ENCODE data around the gene IFNLR1. TPM values are rescaled to one million over a fixed set of nuclear protein-coding genes. Genes with fewer than 3 reads are reported as not detected.

IFNLR1 gene
- total RNA-seq, 1 donor from 2014 or later = 0.32 TPM

- DNase-seq (ENCODE audit: low spot score in 2 of 2) = no peak
- Histone ChIP-seq H3K36me3 (no peaks in the 10 kb centered on the region), H3K27me3 (no peaks in the 10 kb centered on the region), H3K27ac (no peak overlapping the region), H3K4me1 (no peaks in the 10 kb centered on the region), H3K9me3 (no peaks in the 10 kb centered on the region), H3K4me3 (no peak overlapping the region)
- no peak for TF ChIP-seq CTCF (IDR thresholded peaks at IDR 0.05)
- intact Hi-C loops (cut with DNase I) = loop anchor here (5.0 kb wide), 1 partner anchor 434 kb away; no protein-coding TSS in a partner anchor
Measured at GRCh38 chr1:24203404-24203803, 16.3 kb upstream of the IFNLR1 start.

- no peaks in the 10 kb centered on the region for H3K36me3 ChIP-seq
- no peaks in the 10 kb centered on the region for H3K27me3 ChIP-seq
- no peak overlapping the region for H3K4me3 ChIP-seq
- DNase-seq (ENCODE audit: low spot score in 2 of 2) = no peak
- H3K4me1 ChIP-seq = no peaks in the 10 kb centered on the region
- intact Hi-C loops (cut with DNase I) = loop anchor here (5.0 kb wide), 1 partner anchor 434 kb away; no protein-coding TSS in a partner anchor
- no peak overlapping the region for H3K27ac ChIP-seq
- TF ChIP-seq CTCF (IDR thresholded peaks at IDR 0.05) = no peak
- H3K9me3 ChIP-seq = no peaks in the 10 kb centered on the region
Measured at GRCh38 chr1:24202987-24203386, 15.9 kb upstream of the IFNLR1 start.

- intact Hi-C loops (cut with DNase I) = loop anchor here (5.0 kb wide), 1 partner anchor 435 kb away; no protein-coding TSS in a partner anchor
Measured at GRCh38 chr1:24202556-24202955, 15.5 kb upstream of the IFNLR1 start.

GRCh38 chr1:24201941-24202440, 14.9 kb upstream of the IFNLR1 start:
- H3K9me3 ChIP-seq = no peaks in the 10 kb centered on the region
- H3K4me3 ChIP-seq = no peak overlapping the region
- intact Hi-C loops (cut with DNase I) = loop anchor here (5.0 kb wide), 1 partner anchor 435 kb away; no protein-coding TSS in a partner anchor
- DNase-seq (ENCODE audit: low spot score in 2 of 2) = peak; percentile 39 to 90
- TF ChIP-seq CTCF (IDR thresholded peaks at IDR 0.05) = peak; percentile 36 to 65 (median 61)
- H3K27me3 ChIP-seq = no peaks in the 10 kb centered on the region
- no peaks in the 10 kb centered on the region for H3K36me3 ChIP-seq
- no peaks in the 10 kb centered on the region for H3K4me1 ChIP-seq
- no peak overlapping the region for H3K27ac ChIP-seq

More at GRCh38 chr1:24202556-24202955, 15.5 kb upstream of the IFNLR1 start:
- no peak overlapping the region for H3K4me3 ChIP-seq
- H3K4me1 ChIP-seq = no peaks in the 10 kb centered on the region
- TF ChIP-seq CTCF (IDR thresholded peaks at IDR 0.05) = no peak
- H3K36me3 ChIP-seq = no peaks in the 10 kb centered on the region
- H3K27ac ChIP-seq = no peak overlapping the region
- DNase-seq (ENCODE audit: low spot score in 2 of 2) = no peak
- H3K9me3 ChIP-seq = no peaks in the 10 kb centered on the region
- no peaks in the 10 kb centered on the region for H3K27me3 ChIP-seq

GRCh38 chr1:24199291-24199900, 12.3 kb upstream of the IFNLR1 start:
- peak; percentile 80 to 92 (median 88) for TF ChIP-seq CTCF (IDR thresholded peaks at IDR 0.05)
- intact Hi-C loops (cut with DNase I) = loop anchor here (1.0 kb wide), 1 partner anchor 192 kb away; no protein-coding TSS in a partner anchor
- peak in 1 of 2 donors; percentile 71 for DNase-seq (ENCODE audit: low spot score in 2 of 2)
- Histone ChIP-seq H3K9me3 (no peaks in the 10 kb centered on the region), H3K4me3 (no peak overlapping the region), H3K27ac (no peak overlapping the region), H3K4me1 (no peaks in the 10 kb centered on the region), H3K36me3 (no peaks in the 10 kb centered on the region), H3K27me3 (no peaks in the 10 kb centered on the region)
